Endothelial cell (in vitro differentiated cells): ENCODE data around the gene PDE4D. TPM values are rescaled to one million over a fixed set of nuclear protein-coding genes. Genes with fewer than 3 reads are reported as not detected.

ENCODE experiments used
- DNase-seq: peaks from one replicate; pipeline ENCODE4 v3.0.0; 2021; ENCODE audit warnings: low spot score
- H3K27ac Mint-ChIP-seq: one replicate; pipeline ENCODE4 v1.8.0; 2021; ENCODE audit warnings: mixed read lengths, inconsistent platforms; ENCODE audit not compliant: unreplicated experiment
- H3K27me3 Mint-ChIP-seq: one replicate; pipeline ENCODE4 v1.8.0; 2021; ENCODE audit warnings: mild to moderate bottlenecking, moderate library complexity, mixed read lengths, inconsistent platforms; ENCODE audit not compliant: unreplicated experiment
- H3K36me3 Mint-ChIP-seq: one replicate; pipeline ENCODE4 v1.8.0; 2021; ENCODE audit warnings: mild to moderate bottlenecking, low read depth, mixed read lengths, inconsistent platforms; ENCODE audit not compliant: unreplicated experiment
- H3K4me1 Mint-ChIP-seq: one replicate; pipeline ENCODE4 v1.8.0; 2021; ENCODE audit warnings: mild to moderate bottlenecking, mixed read lengths, inconsistent platforms; ENCODE audit not compliant: unreplicated experiment
- H3K4me3 Mint-ChIP-seq: one replicate; pipeline ENCODE4 v1.8.0; 2021; ENCODE audit warnings: mild to moderate bottlenecking, mixed read lengths, inconsistent platforms; ENCODE audit not compliant: unreplicated experiment
- H3K9me3 Mint-ChIP-seq: one replicate; pipeline ENCODE4 v1.8.0; 2021; ENCODE audit warnings: mixed read lengths, inconsistent platforms; ENCODE audit not compliant: unreplicated experiment
- CTCF ChIP-seq: fragments of 200-600 bp; sonication (generic); IDR thresholded peaks from one replicate; pipeline ENCODE4 v1.5.0; 2021; ENCODE audit warnings: antibody characterized with exemption; ENCODE audit not compliant: unreplicated experiment
- total RNA-seq: library from RNA; stranded (reverse); fragmentation: NEBNext Ultra II Directional; extraction: Animal tissue kit (Norgen Biotek cat#: 25700); gene quantifications from one replicate; pipeline ENCODE4 v1.2.1, GENCODE V29; 2021; ENCODE audit not compliant: unreplicated experiment

Gene PDE4D
- total RNA-seq, 1 donor from 2014 or later = 9.4 TPM

DNA sequence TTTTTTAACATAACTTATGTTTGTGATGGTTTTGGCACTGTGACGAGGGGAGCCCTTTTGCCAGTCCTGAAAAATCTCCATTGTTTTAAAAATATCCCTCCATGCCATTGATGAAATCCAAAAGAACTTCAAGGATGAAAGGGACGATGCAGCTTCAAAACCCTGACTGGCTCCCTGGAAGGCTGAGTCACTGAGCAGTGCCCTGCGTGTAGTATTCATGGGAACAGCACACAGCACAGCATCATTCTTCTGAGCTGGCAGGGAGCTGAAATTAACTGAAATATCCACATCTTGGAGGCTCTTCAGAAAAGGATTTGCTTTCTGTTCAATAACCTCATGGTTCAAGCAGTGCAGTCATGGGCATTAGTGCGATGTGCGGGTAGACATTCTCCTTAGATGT is 29.7 kb downstream of the PDE4D start:
- Mint-ChIP-seq H3K9me3 (no peaks in the 10 kb centered on the region), H3K27ac (no peak overlapping the region), H3K36me3 (no peaks in the 10 kb centered on the region), H3K4me3 (no peak overlapping the region), H3K27me3 (no peaks in the 10 kb centered on the region), H3K4me1 (no peaks in the 10 kb centered on the region)
- no peak for TF ChIP-seq CTCF
- DNase-seq = no peak

DNA sequence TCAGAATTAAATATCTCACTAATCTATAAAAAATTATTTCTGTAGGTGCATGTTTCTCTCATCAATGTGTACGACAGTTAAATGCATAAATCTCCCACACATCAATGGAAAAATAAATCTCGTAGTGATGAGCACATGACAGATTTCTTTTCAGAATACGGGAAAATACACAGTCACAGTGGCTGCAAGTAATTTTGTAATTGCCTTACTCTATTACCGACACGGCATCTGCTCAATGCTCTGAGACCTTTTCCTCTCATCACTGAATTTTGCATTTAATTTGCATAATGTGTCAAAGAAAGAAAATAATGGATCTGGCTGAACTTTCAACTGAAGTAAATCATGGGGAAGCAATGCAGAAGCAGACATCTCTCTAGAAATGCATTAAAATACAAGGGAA is 37.2 kb downstream of the PDE4D start:
- DNase-seq = no peak
- TF ChIP-seq CTCF = no peak
- no peak overlapping the region for H3K4me3 Mint-ChIP-seq
- H3K27me3 Mint-ChIP-seq = no peaks in the 10 kb centered on the region
- H3K36me3 Mint-ChIP-seq = no peaks in the 10 kb centered on the region
- H3K27ac Mint-ChIP-seq = no peak overlapping the region
- no peaks in the 10 kb centered on the region for H3K4me1 Mint-ChIP-seq
- no peaks in the 10 kb centered on the region for H3K9me3 Mint-ChIP-seq

DNA sequence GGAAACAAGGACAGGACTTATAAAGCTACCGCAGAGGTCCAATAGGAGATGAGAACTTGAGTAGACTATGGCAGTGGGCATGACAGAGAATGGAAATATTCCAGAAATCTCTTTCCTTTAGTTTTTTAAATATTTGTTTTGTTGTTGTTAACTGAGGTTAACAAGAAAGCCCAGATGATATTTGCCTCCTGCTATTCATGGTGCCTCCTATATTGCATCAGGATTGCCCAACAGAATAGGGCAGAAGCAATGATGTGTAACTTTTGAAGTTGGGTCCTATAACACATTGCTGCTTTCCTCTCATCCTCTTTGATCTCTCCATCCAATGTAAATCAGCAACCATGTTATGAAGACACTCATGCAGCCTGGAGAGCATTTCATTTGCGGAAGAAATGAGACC is 42.8 kb downstream of the PDE4D start:
- no peaks in the 10 kb centered on the region for H3K36me3 Mint-ChIP-seq
- no peak overlapping the region for H3K27ac Mint-ChIP-seq
- H3K4me1 Mint-ChIP-seq = no peaks in the 10 kb centered on the region

DNA sequence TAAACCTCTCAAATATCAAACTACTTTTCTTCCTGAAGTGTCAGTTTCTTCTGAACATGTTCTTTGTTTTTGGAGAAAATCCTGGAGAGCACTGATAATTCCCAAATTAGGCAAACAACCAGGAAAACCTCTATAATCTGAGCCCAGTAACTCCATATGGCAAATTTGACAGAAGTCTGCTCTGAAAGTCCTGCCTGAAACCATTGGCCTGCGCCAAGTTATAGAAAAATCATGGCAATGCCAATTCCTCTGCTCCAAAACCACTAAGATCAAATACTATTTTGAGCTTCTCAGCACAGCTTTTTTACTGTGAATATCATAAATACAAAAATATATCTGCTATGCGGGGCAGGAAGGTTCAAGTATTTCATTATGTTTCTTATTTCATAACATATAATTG is 45.9 kb downstream of the PDE4D start:
- Mint-ChIP-seq H3K9me3 (no peaks in the 10 kb centered on the region), H3K4me1 (no peaks in the 10 kb centered on the region)

More for the DNA sequence above, 42.8 kb downstream of the PDE4D start:
- TF ChIP-seq CTCF = no peak
- Mint-ChIP-seq H3K9me3 (no peaks in the 10 kb centered on the region), H3K4me3 (no peak overlapping the region), H3K27me3 (no peaks in the 10 kb centered on the region)
- DNase-seq = no peak

GRCh38 chr5:59845730-59846129 is 47.8 kb downstream of the PDE4D start:
- Mint-ChIP-seq H3K36me3 (no peaks in the 10 kb centered on the region), H3K27ac (no peak overlapping the region), H3K4me3 (no peak overlapping the region), H3K9me3 (no peaks in the 10 kb centered on the region), H3K27me3 (peaks cover 2% of the 10 kb centered on the region), H3K4me1 (no peaks in the 10 kb centered on the region)
- DNase-seq = no peak
- no peak for TF ChIP-seq CTCF

More for the DNA sequence above, 45.9 kb downstream of the PDE4D start:
- Mint-ChIP-seq H3K36me3 (no peaks in the 10 kb centered on the region), H3K4me3 (no peak overlapping the region), H3K27ac (no peak overlapping the region), H3K27me3 (no peaks in the 10 kb centered on the region)
- no peak for DNase-seq
- no peak for TF ChIP-seq CTCF
